GM23338 (cell line): Measurements from ENCODE around the gene TRNAU1AP. TPM values are rescaled to one million over a fixed set of nuclear protein-coding genes. Genes with fewer than 3 reads are reported as not detected.
"Not testable (repeated sequence)": the region's sequence is repeated elsewhere in the genome, so short reads cannot be mapped to it uniquely, and the experiment has no call there.

Experiments
- ATAC-seq: fragments of 200-7000 bp; cut with Tn5 transposase; 3 replicates; pipeline ENCODE4 v1.9.1; 2020
- DNase-seq: peaks from one replicate; pipeline ENCODE4 v3.0.0-alpha.2; 2015; ENCODE audit warnings: low spot score
- H2AFZ ChIP-seq: fragments of 200-600 bp; sonication (generic); 2 replicates; pipeline ENCODE4 v1.8.0; 2016; ENCODE audit warnings: antibody characterized with exemption, mild to moderate bottlenecking, moderate library complexity
- H3F3A ChIP-seq: fragments of 200-600 bp; sonication (generic); replicated peaks from 2 replicates; pipeline ENCODE4 v1.8.0; 2017; ENCODE audit warnings: antibody characterized with exemption, mixed run types, low read depth
- H3K27ac ChIP-seq: fragments of 200-600 bp; sonication (generic); 2 replicates; pipeline ENCODE4 v1.6.1; 2016; ENCODE audit warnings: low read depth
- H3K27me3 ChIP-seq: fragments of 200-600 bp; sonication (generic); 2 replicates; pipeline ENCODE4 v1.8.0; 2016; ENCODE audit warnings: mild to moderate bottlenecking, mixed run types, moderate library complexity; ENCODE audit not compliant: insufficient read depth
- H3K36me3 ChIP-seq: fragments of 200-600 bp; sonication (generic); 2 replicates; pipeline ENCODE4 v1.8.0; 2016; ENCODE audit warnings: mild to moderate bottlenecking; ENCODE audit not compliant: insufficient read depth
- H3K4me1 ChIP-seq: fragments of 200-600 bp; sonication (generic); 2 replicates; pipeline ENCODE4 v1.8.0; 2016; ENCODE audit warnings: mild to moderate bottlenecking, moderate library complexity; ENCODE audit not compliant: insufficient read depth
- H3K4me2 ChIP-seq: fragments of 200-600 bp; sonication (generic); 2 replicates; pipeline ENCODE4 v1.7.1; 2017; ENCODE audit warnings: mixed run types
- H3K4me3 ChIP-seq: fragments of 200-600 bp; sonication (generic); 2 replicates; pipeline ENCODE4 v1.6.1; 2016; ENCODE audit warnings: mixed run types
- H3K79me2 ChIP-seq: fragments of 200-600 bp; sonication (generic); replicated peaks from 2 replicates; pipeline ENCODE4 v1.8.0; 2017; ENCODE audit warnings: mild to moderate bottlenecking; ENCODE audit not compliant: insufficient read depth
- H3K9me2 ChIP-seq: fragments of 200-600 bp; sonication (generic); 2 replicates; pipeline ENCODE4 v1.8.0; 2017; ENCODE audit not compliant: insufficient read depth
- H4K20me1 ChIP-seq: fragments of 200-600 bp; sonication (generic); replicated peaks from 2 replicates; pipeline ENCODE4 v1.8.0; 2017; ENCODE audit warnings: mild to moderate bottlenecking; ENCODE audit not compliant: insufficient read depth
- H3K27ac Mint-ChIP-seq: 2 replicates; pipeline ENCODE4 v1.8.0; 2020; ENCODE audit warnings: inconsistent platforms, mild to moderate bottlenecking, moderate library complexity, mixed read lengths
- H3K27me3 Mint-ChIP-seq: 3 replicates; pipeline ENCODE4 v1.8.0; 2022; ENCODE audit warnings: low read depth, mild to moderate bottlenecking, moderate library complexity, mixed read lengths, inconsistent platforms; ENCODE audit not compliant: insufficient read depth, poor library complexity
- H3K36me3 Mint-ChIP-seq: 3 replicates; pipeline ENCODE4 v1.8.0; 2021; ENCODE audit warnings: low read depth, mild to moderate bottlenecking, inconsistent platforms, moderate library complexity, mixed read lengths
- H3K4me1 Mint-ChIP-seq: 3 replicates; pipeline ENCODE4 v1.8.0; 2020; ENCODE audit warnings: mild to moderate bottlenecking, inconsistent platforms, mixed read lengths
- H3K4me3 Mint-ChIP-seq: 3 replicates; pipeline ENCODE4 v1.8.0; 2021; ENCODE audit warnings: moderate library complexity, mild to moderate bottlenecking, inconsistent platforms, mixed read lengths
- H3K9me3 Mint-ChIP-seq: 3 replicates; pipeline ENCODE4 v1.8.0; 2020; ENCODE audit warnings: moderate library complexity, mild to moderate bottlenecking, inconsistent platforms, mixed read lengths
- CREB1 ChIP-seq: fragments of 250-450 bp; sonication (Bioruptor Pico); IDR thresholded peaks from 2 replicates; pipeline ENCODE4 v1.5.0; 2020; ENCODE audit warnings: low read depth, mild to moderate bottlenecking, moderate library complexity
- ETS1 ChIP-seq: IDR thresholded peaks from 2 replicates; pipeline ENCODE4 v1.6.1; 2016; ENCODE audit warnings: antibody characterized with exemption
- NANOG ChIP-seq: IDR thresholded peaks from 2 replicates; pipeline ENCODE4 v1.6.1; 2016; ENCODE audit warnings: antibody characterized with exemption, borderline replicate concordance
- ZNF331 ChIP-seq: fragments of 250-450 bp; sonication (Bioruptor Pico); IDR thresholded peaks from 2 replicates; pipeline ENCODE4 v1.5.0; 2020; ENCODE audit warnings: low read depth, mild to moderate bottlenecking, moderate library complexity
- ZNF462 ChIP-seq: fragments of 250-450 bp; sonication (Bioruptor Pico); IDR thresholded peaks from 2 replicates; pipeline ENCODE4 v1.5.0; 2020; ENCODE audit warnings: mild to moderate bottlenecking, moderate library complexity
- polyA plus RNA-seq: library from polyadenylated mRNA; unstranded; fragments of >200 nt; fragmentation: Nextera tagmentation; extraction: Ambion mirVana; gene quantifications from 2 replicates; pipeline ENCODE4 v1.2.1, GENCODE V29; 2016
- total RNA-seq: library from RNA; depleted of rRNA; stranded (reverse); fragments of >200 nt; shearing (Covaris generic); gene quantifications from 2 replicates; pipeline ENCODE4 v1.2.3, GENCODE V29; 2014

Gene TRNAU1AP
- total and polyA plus RNA-seq, 2 experiments from 2014 or later, result 20.3 to 42.1 TPM

- TF ChIP-seq CREB1 (CRISPR knock-in tag), result no peak
- TF ChIP-seq NANOG, result no peak
Measured at GRCh38 chr1:28521502-28522164, 31.3 kb upstream of the TRNAU1AP start (continued).

- not testable (repeated sequence) for DNase-seq, ATAC-seq, H2AFZ ChIP-seq, H3K27ac ChIP-seq, H3K9me3 Mint-ChIP-seq, H3K36me3 ChIP-seq, H3K4me3 ChIP-seq, H3K27ac Mint-ChIP-seq, H3K9me2 ChIP-seq, H3K4me3 Mint-ChIP-seq, H3K27me3 ChIP-seq, H3K4me2 ChIP-seq
- Histone ChIP-seq H3K79me2 (peaks cover 90% of the 10 kb centered on the region), H3K4me1 (peaks cover 23% of the 10 kb centered on the region), H3F3A (peaks cover 18% of the 10 kb centered on the region), H4K20me1 (peaks cover 44% of the 10 kb centered on the region)
- H3K36me3 Mint-ChIP-seq, result peaks cover 47% of the 10 kb centered on the region
- H3K4me1 Mint-ChIP-seq, result peaks cover 46% of the 10 kb centered on the region
- peaks cover 20% of the 10 kb centered on the region for H3K27me3 Mint-ChIP-seq
Measured at GRCh38 chr1:28522537-28522936, 30.3 kb upstream of the TRNAU1AP start.

DNA sequence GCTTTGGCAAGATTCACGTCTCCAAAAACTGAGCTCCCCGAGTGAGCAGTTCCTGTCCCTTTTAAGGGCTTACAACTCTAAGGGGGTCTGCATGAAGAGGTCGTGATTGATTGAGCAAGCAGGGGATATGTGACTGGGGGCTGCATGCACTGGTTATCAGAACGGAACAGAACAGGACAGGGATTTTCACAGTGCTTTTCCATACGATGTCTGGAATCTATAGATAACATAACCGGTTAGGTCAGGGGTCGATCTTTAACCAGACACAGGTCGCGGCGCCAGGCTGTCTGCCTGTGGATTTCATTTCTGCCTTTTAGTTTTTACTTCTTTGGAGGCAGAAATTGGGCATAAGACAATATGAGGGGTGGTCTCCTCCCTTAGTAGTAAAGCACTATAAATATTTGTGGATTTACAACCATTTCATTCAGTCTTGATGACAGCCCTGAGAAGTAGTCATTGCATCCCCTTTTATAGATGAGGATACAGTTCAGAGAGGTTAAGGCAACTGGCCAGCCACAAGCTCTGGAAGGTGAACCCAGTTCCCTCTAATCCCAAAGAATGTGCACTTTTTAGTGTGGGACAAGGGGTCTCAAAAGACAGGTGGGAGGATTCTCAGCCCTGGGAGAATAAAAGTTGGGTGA lies 27.8 kb upstream of the TRNAU1AP start:
- H3F3A ChIP-seq, result peaks cover 11% of the 10 kb centered on the region; the same call in 1 of the 2 replicates
- H2AFZ ChIP-seq, H3K4me1 ChIP-seq, DNase-seq, H3K27me3 ChIP-seq, H3K4me3 ChIP-seq, H3K9me3 Mint-ChIP-seq, H3K4me2 ChIP-seq, H3K9me2 ChIP-seq, ATAC-seq, H3K4me3 Mint-ChIP-seq: not testable (repeated sequence)
- peaks cover 13% of the 10 kb centered on the region for H3K27me3 Mint-ChIP-seq
- peaks cover 16% of the 10 kb centered on the region for H3K36me3 ChIP-seq
- H3K4me1 Mint-ChIP-seq, result peaks cover 32% of the 10 kb centered on the region
- H4K20me1 ChIP-seq, result peaks cover 42% of the 10 kb centered on the region
- H3K27ac ChIP-seq, result peak overlapping the region; percentile 66; the same call in 1 of the 2 replicates
- peak overlapping the region; percentile 57; the same call in 1 of the 2 replicates for H3K27ac Mint-ChIP-seq
- peaks cover 47% of the 10 kb centered on the region for H3K36me3 Mint-ChIP-seq
- H3K79me2 ChIP-seq, result peaks cover 95% of the 10 kb centered on the region

GRCh38 chr1:28526886-28527285 lies 26.0 kb upstream of the TRNAU1AP start:
- H3K4me1 ChIP-seq, result peaks cover 5% of the 10 kb centered on the region
- H3K27ac ChIP-seq, result no peak overlapping the region
- Mint-ChIP-seq H3K27ac (no peak overlapping the region), H3K36me3 (peaks cover 47% of the 10 kb centered on the region), H3K4me3 (no peak overlapping the region), H3K27me3 (peaks cover 6% of the 10 kb centered on the region), H3K4me1 (peaks cover 21% of the 10 kb centered on the region), H3K9me3 (no peaks in the 10 kb centered on the region)
- ATAC-seq (no peak), DNase-seq (no peak)
- H3K79me2 ChIP-seq, result peaks cover 78% of the 10 kb centered on the region
- H3K4me3 ChIP-seq, result no peak overlapping the region
- no peaks in the 10 kb centered on the region for H3K27me3 ChIP-seq
- no peak overlapping the region for H3K4me2 ChIP-seq
- H2AFZ ChIP-seq, result no peak overlapping the region
- H3K36me3 ChIP-seq, result peaks cover 23% of the 10 kb centered on the region
- peaks cover 31% of the 10 kb centered on the region for H4K20me1 ChIP-seq
- H3F3A ChIP-seq, result peaks cover 11% of the 10 kb centered on the region; the same call in 1 of the 2 replicates
- H3K9me2 ChIP-seq, result no peaks in the 10 kb centered on the region
- no peak for TF ChIP-seq ZNF331 (CRISPR knock-in tag)
- TF ChIP-seq ETS1, result no peak
- no peak for TF ChIP-seq ZNF462
- no peak for TF ChIP-seq CREB1 (CRISPR knock-in tag)
